NCI-H345 treated with DMSO at 0.1 percent for 48 hours (cell line): Measurements from ENCODE around the gene SLC18A3.
A peak's percentile ranks its signal among the peaks of the same experiment; 100 is the strongest.

Experiments
- DNase-seq: peaks from one replicate; lab custom pipeline; 2025; ENCODE audit not compliant: unreplicated experiment; lab: John Stamatoyannopoulos, UW

The SLC18A3 gene

DNA sequence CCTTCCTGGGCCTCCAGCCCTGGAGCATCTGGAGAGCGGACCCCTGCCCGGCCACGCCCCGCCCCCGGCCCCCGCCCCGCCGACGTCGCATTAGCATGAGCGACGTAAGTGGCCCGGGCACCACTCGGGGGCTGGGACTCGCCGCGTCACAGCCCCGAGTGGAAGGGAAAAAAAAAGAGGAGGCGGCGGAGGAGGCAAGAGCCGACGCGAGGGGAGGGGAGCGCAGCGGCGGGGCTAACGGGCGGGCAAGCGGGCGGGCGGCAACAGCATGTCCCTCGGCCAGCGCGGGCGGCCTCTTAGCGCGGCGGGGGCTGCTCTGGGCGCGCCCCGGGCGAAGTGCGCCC is at the start of gene SLC18A3:
Gene SLC18A3 (plus strand): TSS at position 197 of the 344 bp plus-strand sequence. CDS start 431 bp downstream, outside the sequence.
- peak; percentile 9 for DNase-seq

- DNase-seq = no peak
These were observed 49.6 kb upstream of the SLC18A3 start for GRCh38 chr10:49560526-49560925.

DNA sequence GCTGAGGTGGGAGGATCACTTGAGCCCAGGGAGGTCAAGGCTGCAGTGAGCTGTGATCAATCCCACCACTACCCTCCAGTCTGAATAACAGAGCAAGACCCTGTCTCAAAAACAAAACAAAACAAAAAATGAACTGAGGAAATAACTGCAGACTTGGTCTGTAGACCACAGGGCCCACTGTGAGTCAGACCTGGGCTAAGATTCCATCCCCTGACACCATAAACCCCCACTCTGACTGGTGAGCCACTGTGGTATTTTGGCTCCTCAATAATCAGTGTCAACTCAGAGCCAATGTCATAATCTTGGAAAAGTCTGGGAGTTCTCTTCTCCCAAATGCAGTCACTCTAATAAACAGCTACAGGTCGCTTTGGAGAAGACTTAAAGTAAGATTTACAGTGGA is 47.2 kb upstream of the SLC18A3 start:
- no peak for DNase-seq

DNA sequence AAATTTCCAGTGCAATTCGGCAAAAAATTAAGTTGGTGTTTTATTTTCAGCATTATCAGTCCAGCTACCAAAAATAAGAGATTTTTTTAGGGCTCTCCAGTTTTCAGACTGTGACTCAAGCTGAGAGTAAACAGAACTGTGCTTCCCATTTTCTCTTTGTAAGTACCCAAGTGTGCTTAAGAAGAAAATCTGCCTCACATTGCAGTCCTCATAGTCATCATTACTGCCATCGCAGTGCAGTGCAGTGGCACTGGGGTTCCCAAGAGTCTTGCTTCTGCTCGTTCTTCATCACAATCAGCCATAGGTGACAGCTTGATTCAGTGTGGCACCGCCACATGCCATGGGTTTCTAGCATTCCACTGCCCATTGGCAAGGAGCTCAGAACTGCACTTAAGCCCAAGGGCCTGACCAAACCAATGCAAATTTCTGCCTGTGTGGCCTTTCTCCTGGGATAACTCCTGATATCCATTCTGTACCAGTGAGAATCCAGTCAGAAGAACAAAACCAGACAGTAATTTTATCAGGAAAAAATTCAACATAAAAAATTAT is 45.6 kb upstream of the SLC18A3 start:
- DNase-seq = no peak

DNA sequence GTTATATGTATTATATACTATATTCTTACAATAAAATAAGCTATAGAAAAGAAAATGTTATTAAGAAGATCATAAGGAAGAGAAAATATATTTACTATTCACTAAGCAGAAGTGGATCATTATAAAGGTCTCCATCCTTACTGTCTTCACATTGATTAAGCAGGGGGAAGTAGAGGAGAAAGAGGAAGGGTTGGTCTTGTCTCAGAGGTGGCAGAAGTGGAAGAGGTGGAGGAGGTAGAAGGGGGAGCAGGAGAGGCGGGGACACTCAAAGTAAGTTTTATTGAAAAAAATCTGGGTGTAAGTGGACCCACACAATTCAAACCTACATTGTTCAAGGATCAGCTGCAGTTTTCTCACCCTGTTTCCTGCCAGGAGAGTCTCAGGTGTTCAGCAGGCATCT is 42.3 kb upstream of the SLC18A3 start:
- no peak for DNase-seq

- DNase-seq = no peak
These were observed 41.9 kb upstream of the SLC18A3 start for GRCh38 chr10:49568235-49568634.

DNA sequence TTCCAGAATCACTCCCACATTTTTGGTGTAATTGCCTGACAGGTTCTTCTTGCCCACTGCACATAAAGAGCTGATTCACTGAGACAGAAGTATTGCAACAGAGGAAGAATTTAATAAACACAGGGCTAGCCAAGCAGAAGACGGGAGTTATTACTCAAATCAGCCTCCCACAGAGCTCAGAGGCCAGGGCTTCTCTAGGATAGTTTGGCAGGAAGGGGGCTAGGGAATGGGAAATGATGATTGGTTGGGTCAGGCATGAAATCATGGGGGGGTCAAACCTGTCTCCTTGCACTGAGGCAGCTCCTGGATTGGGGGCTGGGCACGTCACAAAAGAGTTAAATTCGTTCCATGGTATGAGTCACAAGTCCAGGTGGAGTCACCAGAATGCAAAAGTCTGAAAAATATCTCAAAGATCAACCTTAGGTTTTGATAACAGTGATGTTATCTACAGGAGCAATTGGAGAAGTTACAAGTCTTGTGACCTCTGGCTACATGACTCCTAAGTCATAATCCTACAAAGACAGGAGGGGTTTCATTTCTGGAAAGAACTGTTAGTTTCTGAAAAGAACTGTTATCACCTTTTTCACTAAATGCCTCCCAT is 41.0 kb upstream of the SLC18A3 start:
- no peak for DNase-seq

GRCh38 chr10:49571388-49571787 is 38.7 kb upstream of the SLC18A3 start:
- DNase-seq = no peak

DNA sequence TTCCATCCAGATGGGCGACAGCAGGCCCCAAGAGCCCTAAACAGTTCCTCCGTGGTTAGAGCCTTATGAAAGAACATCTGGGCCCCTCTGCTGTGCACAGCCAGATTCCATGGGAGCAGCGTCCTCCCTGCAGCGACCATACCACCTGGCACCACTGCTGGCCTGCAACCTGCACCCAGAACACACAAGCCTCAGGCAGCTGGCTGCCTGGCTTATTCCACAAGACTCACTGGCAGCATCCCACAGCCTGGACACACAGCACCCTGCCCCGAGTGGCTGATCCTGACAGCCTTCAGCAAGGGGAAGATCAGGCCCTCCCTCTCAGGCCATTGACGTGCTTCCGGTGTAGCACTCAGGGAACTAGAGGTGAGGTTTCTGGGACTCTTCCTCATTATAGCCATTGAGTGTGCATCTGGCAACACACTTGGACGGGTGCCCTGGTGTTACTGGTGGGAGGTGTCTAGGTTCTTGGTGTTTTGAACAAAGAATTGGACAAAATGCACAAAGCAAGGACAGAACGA is 37.5 kb upstream of the SLC18A3 start:
- no peak for DNase-seq

GRCh38 chr10:49575489-49576072 is 34.5 kb upstream of the SLC18A3 start:
- DNase-seq = no peak

DNA sequence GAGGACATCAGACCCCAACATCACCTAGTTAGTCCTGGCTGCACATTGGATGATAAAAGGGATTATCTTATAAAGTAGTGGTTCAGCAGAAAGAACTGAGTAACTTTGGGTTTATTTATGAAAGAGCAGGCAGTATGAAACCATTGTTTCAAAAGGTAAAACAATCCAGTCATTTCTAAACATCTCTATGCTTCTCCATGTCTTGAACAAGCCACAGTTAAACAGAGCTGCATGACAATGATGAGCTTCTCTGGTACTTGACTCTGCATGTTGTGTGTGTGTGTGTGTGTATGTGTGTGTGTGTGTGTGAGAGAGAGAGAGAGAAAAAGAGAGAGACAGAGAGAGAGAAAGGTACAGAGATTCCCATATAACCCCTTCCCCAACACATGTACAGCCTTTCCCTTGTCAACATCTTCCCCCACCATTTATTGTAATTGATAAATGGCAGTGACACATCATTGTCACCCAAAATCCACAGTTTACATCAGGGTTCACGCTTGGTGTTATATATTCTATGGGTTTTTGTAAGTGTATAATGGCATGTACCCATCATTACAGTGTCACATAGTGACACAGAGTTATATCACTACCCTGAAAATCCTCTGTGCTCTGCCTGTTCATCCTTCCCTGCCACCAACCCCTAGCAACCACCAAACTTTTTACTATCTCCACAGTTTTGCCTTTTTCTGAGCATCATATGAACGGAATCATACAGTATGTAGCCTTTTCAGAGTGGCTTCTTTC is 32.8 kb upstream of the SLC18A3 start:
- DNase-seq = no peak

- DNase-seq = no peak
These were observed 31.7 kb upstream of the SLC18A3 start for GRCh38 chr10:49578392-49578791.

DNA sequence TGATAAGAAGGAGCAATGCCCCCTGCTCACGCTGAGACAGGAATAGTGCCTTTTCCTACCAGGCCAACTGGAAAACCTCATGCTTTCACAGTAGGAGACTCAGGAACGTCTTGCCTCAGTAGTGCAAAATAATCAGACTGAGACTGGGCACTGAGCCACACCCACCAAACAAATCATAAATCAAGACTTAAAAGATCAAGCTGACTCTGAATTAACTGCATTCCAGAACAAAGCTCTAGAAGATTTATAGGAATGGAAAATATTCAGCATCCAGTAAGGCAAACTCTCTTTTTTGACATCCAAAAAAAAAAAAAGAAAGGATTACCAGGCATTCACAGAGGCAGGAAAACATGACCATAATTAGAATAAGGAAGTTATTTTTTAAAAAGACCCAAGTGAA is 30.5 kb upstream of the SLC18A3 start:
- no peak for DNase-seq

- no peak for DNase-seq
These were observed 24.7 kb upstream of the SLC18A3 start for GRCh38 chr10:49585387-49585786.

GRCh38 chr10:49587981-49588380 is 22.1 kb upstream of the SLC18A3 start:
- no peak for DNase-seq

- DNase-seq = no peak
These were observed 17.2 kb upstream of the SLC18A3 start for GRCh38 chr10:49592726-49593563.

GRCh38 chr10:49593564-49593875 is 16.6 kb upstream of the SLC18A3 start:
- DNase-seq = no peak

- no peak for DNase-seq
These were observed 16.1 kb upstream of the SLC18A3 start for GRCh38 chr10:49593998-49594397.

- peak; percentile 9 for DNase-seq
These were observed 15.5 kb upstream of the SLC18A3 start for GRCh38 chr10:49594594-49594993.

- no peak for DNase-seq
These were observed 15.0 kb upstream of the SLC18A3 start for GRCh38 chr10:49595003-49595712.
